Activated gamma-delta T cell (primary cell): Measurements from ENCODE around the gene TFCP2L1.
"Not testable (repeated sequence)": the region's sequence is repeated elsewhere in the genome, so short reads cannot be mapped to it uniquely, and the experiment has no call there.

ENCODE experiments used
- DNase-seq: peaks from one replicate; lab custom pipeline; 2025; lab: John Stamatoyannopoulos, UW
- total RNA-seq, 2 donors: gene quantifications; one replicate each; lab custom pipeline; 2026; lab: John Stamatoyannopoulos, UW

TFCP2L1 gene, protein sequence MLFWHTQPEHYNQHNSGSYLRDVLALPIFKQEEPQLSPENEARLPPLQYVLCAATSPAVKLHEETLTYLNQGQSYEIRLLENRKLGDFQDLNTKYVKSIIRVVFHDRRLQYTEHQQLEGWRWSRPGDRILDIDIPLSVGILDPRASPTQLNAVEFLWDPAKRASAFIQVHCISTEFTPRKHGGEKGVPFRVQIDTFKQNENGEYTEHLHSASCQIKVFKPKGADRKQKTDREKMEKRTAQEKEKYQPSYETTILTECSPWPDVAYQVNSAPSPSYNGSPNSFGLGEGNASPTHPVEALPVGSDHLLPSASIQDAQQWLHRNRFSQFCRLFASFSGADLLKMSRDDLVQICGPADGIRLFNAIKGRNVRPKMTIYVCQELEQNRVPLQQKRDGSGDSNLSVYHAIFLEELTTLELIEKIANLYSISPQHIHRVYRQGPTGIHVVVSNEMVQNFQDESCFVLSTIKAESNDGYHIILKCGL
- total RNA-seq = 18.7 to 20.1 reads per million in 2 donors

DNA sequence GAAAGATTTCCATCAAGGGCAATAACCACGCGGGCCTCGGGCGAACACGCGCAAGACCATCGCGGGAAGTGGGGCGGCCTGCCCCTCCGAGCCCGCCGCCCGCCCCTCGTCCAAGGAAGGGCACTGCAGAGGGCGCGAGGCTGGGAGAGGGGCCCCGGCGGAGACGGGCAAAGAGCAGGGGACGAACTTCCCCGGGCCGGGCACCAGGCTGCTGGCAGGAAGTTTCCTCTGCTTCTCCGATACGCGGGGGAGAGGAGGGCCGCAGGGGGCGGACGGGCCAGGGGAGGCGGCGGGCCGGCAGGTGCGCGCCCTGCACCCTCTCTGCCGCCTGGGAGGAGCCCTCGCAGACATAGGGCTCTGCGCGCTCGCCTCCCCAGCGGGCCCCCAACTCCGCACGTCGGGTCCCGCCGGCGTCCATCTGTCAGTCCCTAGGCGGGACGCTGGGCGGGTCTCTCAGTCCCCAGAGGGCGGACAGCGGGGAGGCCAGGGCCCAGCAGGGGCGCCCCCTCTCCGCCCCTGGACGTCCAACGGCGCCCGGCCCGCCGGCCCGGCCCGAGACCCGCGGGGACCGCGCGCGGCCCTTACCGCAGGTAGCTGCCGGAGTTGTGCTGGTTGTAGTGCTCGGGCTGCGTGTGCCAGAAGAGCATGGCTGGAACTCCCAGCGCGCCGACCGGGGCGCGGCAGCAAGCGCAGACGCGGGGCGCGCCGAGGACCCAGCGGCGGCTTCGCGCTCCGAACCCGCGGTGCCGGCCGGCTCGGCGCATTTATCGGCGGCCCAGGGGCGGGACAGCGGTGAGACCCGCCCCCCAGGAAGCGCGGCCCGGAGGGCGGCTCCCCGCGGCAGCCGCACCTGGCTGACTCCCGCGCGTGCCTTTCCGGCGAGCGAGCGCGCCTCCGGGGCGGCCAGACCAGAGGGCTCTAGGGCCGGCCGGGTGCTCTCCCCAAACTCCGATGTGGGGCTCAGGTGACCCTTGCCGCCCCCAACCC lies at the start of gene TFCP2L1:
TSS of gene TFCP2L1 (minus strand) at position 740 of the 987 bp plus-strand sequence. CDS start at position 647, 93 bp downstream.
- peak; percentile 25 for DNase-seq

DNA sequence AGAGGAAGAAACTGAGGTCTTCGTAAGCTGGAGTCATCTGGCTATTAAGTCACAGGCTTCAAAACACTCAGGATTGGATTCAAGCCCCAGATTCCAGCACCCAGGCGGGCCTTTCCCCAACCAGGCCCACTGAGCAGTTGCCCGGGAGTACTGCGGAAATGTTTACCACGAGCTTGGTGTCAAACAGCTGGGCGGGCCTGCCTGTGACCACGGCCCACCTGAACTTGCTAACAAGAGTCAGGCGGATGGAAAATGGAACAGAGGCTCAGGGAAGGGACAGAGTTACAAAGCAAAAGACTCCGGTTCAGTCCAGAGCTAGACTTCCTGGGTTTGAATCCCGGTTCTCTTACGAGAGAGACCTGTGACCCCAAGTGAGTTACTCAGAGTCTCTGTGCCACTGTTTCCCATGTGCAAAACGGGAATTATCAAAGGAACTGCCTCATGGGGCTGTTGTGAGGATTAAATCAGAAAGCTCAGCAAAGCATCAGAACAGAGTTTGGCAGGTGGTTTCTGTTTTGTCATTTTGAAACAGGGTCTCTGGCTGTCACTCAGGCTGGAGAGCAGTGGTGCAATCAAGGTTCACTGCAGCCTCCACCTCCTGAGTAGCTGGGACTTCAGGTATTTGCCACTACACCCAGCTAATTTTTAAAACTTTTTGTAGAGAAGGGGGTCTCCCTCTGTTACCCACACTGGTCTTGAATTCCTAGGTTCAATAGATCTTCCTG lies 49.0 kb upstream of the TFCP2L1 start:
- no peak for DNase-seq

DNA sequence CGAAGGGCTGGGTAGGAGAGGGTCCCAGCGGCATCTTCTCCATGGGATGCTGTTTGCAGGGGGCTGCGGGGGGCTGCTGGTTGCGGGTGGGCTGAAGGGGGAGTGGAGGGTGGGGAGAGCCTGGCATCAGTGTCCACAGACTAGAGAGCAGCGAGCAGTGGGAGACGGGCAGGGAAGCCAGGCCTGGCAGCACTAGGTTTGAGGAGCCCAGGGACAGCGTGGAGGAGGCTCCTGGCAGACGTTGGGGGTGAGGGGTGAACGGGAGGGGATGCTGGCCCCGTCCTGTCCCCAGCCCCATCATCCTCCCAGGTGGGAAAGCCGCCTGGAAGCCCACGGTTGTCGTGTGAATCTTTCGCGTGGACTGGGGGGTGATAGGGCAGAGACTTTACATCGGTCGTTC lies 48.2 kb upstream of the TFCP2L1 start:
- DNase-seq = no peak

DNA sequence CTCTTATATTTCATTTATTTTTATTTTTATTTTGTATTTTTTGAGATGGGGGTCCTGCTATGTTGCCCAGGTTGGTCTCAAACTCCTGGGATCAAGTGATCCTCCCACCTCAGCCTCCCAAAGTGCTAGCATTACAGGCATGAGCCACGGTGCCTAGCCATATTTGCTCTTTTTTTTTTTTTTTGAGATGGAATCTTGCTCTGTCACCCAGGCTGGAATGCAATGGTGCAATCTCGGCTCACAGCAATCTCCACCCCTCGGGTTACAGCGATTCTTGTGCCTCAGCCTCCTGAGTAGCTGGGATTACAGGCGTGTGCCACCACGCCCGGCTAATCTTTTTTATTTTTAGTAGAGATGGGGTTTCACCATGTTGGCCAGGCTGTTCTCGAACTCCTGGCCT lies 46.3 kb upstream of the TFCP2L1 start:
- DNase-seq = not testable (repeated sequence)

DNA sequence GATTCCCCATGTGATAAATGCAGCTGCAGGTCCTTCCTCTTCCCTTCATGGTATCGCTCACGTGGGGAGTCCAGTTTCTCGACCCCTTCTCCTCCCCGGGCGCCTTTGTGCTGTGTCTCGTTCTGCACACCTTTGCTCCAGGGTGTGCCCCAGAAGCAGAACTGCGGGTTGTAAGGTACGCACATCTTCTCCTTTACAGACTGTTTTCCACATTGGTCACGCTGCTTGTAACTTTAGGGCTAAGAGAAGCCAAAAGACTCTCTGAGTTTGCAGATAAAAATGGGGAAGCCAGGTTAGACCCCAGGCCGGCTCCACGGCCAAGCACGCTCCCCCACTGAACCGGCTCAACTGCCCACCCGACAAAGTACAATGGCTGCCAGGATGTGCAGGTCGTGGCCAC lies 45.9 kb upstream of the TFCP2L1 start:
- no peak for DNase-seq

DNA sequence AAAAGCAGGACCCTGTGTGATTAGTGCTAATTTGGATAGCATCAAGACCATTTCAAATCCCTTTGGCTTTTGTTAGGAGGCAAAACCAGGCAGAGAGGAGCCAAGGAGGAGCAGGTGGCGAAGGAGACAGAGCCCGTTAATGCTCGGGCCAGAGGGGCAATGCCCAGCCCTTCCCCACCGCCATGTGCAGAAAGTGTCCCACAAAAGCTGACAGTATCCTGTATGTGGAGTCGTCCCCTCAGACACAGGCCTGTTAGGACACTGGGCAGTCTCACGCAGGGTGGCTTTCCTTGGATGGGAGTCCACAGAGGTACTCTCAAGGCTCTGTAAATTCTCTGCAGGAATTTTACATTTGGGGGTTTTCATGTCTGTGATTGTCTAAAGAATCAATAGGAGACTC lies 44.8 kb upstream of the TFCP2L1 start:
- DNase-seq = no peak

DNA sequence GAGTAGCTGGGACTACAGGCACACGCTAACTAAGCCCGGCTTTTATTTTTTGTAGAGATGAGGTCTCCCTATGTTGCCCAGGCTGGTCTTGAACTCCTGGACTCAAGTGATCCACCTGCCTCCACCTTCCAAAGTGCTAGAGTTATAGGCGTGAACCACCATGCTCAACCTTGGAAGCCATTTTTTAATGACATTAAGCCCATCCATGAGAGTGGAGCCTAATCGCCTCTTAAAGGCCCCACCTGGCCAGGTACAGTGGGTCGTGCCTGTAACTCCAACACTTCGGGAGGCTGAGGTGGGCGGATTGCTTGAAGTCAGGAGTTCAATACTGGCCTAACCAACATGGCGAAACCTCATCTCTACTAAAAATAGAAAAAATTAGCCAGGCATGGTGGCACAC lies 41.6 kb upstream of the TFCP2L1 start:
- no peak for DNase-seq

DNA sequence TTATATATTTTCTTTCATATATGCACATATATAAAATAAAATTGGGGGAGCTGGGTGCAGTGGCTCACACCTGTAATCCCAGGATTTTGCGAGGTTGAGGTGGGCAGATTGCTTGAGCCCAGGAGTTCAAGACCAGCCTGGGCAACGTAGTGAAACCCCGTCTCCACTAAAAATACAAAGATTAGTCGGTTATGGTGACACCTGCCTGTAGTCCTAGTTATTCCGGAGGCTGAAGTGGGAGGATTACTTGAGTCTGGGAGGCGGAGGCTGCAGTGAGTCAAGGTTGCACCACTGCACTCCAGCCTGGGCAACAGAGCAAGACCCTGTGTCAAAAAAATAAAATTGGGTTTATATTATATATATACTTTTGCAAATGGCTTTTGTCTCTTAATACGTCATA lies 39.6 kb upstream of the TFCP2L1 start:
- no peak for DNase-seq

DNA sequence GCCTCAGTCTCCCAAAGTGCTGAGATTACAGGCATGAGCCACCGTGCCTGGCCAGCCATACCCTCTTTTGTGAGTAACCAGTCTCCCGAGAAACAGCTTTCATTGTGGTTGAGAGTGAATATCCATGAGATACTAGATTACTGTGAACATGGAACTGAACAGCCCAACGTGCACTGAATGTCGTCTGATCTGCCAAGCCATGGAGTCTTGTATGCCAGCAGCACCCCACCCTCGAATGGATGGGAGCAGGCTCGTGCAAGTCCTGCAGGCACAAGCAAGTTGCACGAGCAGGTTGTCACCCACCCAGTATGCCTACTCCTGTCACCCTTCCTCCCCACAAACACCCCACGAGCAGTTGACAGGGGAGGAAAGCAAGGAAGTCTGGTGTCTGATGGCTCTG lies 36.5 kb upstream of the TFCP2L1 start:
- DNase-seq = no peak

DNA sequence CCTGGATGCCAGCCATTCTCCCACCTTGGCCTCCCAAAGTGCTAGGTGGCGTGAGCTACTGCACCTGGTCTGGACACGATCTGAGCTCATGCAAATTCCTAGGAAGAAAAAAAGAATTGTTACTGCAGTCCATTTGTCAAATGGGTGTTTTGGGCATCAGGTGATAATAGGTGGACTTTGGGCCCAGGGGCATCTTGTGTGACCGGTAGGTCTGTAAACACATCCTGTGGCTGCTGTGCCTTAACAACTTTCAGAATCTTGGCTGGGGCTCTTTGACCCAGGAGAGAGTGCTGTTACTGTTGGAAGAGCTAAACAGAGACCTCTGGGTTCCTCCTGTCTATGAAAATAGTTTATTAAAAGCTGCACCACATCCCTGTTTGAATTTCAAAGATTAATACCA lies 34.9 kb upstream of the TFCP2L1 start:
- no peak for DNase-seq

DNA sequence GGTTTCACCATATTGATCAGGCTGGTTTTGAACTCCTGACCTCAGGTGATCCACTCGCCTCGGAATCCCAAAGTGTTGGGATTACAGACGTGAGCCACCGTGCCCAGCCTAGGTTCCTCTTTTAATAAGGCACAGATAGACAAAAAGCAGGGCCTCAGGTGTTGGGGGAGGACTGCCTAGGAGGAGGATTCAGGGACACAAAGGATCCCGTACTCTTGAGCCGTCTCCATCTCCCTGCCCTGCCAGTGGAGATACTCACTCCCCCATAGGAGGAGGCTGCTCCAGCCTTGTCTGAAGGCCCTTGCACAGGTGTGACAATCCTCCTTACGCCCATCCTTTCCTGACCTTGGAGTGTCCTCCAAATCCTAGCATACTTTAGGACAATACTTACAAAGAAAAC lies 32.0 kb upstream of the TFCP2L1 start:
- DNase-seq = no peak

DNA sequence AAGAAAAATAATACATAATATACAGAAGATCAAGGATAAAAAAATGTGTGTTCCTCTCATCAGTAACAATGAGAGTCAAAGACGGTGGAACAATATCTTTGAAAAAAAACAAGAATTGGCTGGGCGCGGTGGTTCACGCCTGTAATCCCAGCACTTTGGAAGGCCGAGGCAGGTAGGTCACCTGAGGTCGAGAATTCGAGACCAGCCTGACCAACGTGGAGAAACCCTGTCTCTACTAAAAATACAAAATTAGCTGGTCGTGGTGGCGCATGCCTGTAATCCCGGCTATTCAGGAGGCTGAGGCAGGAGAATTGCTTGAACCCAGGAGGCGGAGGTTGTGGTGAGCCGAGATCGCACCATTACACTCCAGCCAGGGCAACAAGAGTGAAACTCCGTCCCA lies 28.7 kb upstream of the TFCP2L1 start:
- DNase-seq = not testable (repeated sequence)

DNA sequence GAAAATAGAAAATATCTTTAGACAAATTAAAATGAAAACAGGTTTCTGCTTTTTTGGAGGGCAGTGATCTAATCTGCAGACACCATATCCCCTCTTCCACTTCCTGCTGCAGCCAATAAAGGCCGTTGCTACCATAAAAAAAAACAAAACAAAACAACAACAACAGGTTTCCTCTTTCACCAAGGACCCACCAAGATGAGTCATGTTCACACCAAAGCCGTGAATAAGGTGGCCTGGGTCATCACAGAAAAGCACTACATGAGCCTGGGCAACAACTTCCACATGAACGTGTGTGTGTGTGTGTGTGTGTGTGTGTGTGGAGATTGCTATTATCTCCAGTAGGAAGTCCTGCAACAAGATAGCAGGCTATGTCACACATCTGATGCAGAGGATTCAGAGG lies 24.8 kb upstream of the TFCP2L1 start:
- no peak for DNase-seq

DNA sequence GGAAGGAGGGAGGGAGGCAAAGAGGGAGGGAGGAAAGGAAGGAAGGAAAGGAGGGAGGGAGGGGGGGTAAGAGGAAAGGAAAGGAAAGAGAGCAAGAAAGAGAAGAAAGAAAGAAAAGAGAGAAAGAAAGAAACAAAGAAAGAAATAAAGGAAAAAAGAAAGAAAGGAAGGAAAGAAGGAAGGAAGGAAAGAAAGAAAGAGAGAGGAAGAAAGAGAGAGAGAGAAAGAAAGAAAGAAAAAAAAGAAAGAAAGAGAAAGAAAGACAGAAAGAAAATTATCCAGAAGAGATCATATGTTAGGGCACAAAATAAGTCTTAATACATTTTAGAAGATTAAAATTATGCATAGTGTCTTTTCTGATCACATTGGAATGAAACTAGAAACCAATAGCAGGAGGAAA lies 24.3 kb upstream of the TFCP2L1 start:
- DNase-seq = no peak

DNA sequence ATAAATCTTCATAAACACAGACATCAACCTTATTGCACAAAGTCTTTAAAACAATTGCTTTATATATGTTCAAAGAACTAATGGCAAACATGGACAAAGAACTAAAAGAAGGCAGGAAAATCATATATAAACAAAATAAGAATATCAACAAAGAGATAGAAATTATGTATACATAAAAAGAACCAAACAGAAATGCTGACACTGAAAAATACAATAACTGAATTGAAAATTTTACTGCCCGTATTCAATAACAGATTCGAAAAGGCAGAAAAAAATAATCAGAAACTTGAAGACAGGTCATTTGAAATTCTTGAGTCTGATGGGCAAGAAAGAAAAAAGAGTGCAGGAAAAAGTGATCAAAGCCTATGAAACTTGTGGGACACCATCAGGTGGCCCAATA lies 22.0 kb upstream of the TFCP2L1 start:
- no peak for DNase-seq

DNA sequence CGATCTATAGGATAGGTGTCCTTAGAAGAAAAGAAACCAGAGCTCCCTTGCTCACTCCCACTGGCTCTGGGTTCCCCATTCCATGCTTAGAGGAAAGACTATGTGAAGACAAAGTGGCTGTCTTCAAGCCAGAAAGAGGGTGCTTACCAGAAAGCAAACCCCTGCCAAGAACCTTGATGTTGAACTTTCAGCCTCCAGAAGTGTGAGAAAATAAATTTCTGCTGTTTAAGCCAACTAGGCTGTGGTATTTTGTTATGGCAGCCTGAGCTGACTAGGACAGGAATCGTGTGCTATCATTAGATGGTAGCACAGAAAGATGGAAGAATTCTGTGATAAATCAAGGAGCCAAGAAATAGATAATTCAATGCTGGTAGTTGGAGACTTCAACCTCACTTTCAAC lies 19.9 kb upstream of the TFCP2L1 start:
- no peak for DNase-seq

DNA sequence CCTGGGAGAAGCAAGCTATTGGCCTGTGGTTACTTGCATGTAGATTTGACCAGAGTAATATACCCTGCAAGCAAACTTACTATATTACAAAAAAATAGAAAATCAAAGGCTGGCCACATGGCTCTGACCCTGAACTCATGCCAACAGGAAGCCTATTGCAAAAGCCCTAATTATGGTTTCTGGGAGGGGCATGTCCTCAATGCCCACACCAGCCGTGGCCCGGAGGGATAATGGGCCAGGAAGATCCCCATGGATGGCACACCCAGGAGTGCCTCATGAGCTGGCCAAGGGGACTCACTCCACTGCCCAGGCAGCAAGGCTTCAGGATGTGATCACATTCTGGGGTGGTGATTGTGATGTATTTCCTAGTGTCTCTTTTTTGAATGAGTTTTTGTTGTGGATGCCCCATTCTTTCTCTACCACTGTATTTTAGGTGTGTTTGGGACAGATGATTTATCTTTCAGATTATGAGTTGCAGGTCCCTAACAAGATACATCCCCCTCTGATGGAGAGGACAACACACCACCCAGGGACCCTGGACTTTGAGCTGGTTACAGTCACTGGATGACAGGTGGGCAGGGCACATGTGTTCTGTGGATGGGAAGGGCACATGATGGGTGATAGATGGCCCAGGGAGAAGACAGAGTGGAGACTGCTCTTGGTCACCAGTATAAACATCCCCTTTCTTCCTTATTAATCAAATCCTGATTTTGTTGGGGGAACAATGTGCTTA lies 18.7 kb upstream of the TFCP2L1 start:
- DNase-seq = no peak

DNA sequence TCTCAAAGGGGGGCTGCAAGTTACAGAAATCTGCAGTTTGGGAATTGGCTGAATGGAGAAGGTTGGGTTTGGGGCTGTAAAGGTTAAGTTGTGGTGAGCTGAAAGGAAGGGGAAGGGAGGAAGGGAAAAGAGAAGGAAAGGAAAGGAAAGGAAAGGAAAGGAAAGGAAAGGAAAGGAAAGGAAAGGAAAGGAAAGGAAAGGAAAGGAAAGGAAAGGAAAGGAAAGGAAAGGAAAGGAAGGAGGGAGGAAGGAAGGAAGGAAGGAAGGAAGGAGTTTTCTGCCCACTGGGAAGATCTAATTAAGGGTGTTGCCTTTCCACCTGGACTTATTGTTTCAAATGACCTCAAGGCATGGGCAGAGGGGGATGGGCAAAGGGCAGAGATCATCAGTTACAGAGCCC lies 16.2 kb upstream of the TFCP2L1 start:
- DNase-seq = not testable (repeated sequence)

DNA sequence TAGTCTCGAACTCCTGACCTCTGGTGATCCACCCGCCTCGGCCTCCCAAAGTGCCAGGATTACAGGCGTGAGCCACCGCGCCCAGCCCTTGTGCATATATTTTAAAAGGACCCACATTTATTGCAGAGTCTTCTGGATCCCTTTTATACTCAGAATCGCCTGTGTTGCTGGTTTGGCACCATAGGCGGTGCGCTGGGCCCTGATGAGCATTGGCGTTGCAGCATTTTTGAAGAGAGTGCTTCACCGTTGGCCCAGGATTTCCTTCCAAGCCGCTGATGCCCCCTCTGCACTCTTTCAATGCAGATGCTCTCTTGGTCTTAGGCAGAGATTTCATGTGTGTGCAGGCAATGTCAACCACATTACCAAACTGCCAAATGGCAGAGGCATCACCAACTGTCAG lies 13.5 kb upstream of the TFCP2L1 start:
- DNase-seq = no peak

DNA sequence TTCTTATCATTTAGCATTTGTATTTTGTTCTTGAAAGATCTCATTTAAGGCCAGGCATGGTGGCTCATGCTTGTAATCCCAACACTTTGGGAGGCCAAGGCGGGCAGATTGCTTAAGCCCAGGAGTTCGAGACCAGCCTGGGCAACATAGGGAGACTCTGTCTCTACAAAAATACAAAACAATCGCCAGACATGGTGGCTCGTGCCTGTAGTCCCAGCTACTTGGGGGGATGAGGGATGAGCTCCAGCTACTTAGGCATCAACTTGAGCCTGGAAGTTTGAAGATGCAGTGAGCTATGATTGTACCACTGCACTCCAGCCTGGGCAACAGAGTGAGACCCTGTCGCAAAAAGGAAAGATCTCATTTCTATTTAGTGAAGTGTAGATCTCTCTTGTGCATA lies 12.9 kb upstream of the TFCP2L1 start:
- DNase-seq = not testable (repeated sequence)

DNA sequence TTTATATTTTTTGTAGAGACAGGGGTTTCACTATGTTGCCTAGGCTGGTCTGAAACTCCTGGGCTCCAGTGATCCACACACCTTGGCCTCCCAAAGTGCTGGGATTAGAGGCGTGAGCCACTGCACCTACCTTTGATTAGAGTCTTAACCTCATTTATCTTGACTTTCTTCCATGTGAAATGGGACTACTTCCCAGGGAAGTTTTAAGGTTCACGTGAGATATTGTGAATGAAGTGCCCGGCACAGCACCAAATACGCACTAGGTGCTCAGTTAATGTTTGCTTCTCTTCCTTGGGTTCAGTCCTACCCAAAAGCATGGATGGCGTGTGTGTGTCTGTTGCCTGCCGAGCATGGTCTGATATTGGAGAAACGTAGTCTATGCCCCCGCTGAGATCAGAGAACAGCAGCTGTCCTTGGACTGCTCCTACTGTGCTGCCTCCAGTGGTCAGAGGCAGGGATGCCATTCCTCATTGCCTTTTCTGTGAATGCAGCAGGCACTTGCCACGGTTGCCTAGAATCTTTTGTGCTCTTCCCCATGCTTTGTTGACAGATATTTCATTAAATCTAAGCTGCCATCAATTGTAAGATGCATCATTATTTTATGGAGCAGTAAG lies 12.3 kb upstream of the TFCP2L1 start:
- DNase-seq = no peak
